Neural progenitor cell (in vitro differentiated cells): Measurements from ENCODE around the gene CCDC102B. TPM values are rescaled to one million over a fixed set of nuclear protein-coding genes. Genes with fewer than 3 reads are reported as not detected.

Experiments used
- DNase-seq: peaks from one replicate; pipeline ENCODE4 v3.0.0-alpha.2; 2016; ENCODE audit warnings: low spot score
- H2AFZ ChIP-seq: fragments of 200-600 bp; sonication (generic); replicated peaks from 2 replicates; pipeline ENCODE4 v1.6.1; 2016; ENCODE audit warnings: antibody characterized with exemption
- H3F3A ChIP-seq: fragments of 200-600 bp; sonication (generic); 2 replicates; pipeline ENCODE4 v1.6.1; 2016; ENCODE audit warnings: antibody characterized with exemption, low read depth
- H3K27ac ChIP-seq: fragments of 200-600 bp; sonication (generic); 2 replicates; pipeline ENCODE4 v1.5.1; 2016; ENCODE audit warnings: mild to moderate bottlenecking
- H3K27me3 ChIP-seq: fragments of 200-600 bp; sonication (generic); 2 replicates; pipeline ENCODE4 v1.6.1; 2016; ENCODE audit warnings: mild to moderate bottlenecking, moderate library complexity
- H3K36me3 ChIP-seq: fragments of 200-600 bp; sonication (generic); 2 replicates; pipeline ENCODE4 v1.5.1; 2016
- H3K4me1 ChIP-seq: fragments of 200-600 bp; sonication (generic); 2 replicates; pipeline ENCODE4 v1.6.1; 2016; ENCODE audit warnings: mixed run types
- H3K4me2 ChIP-seq: fragments of 200-600 bp; sonication (generic); 2 replicates; pipeline ENCODE4 v1.6.1; 2016
- H3K4me3 ChIP-seq: fragments of 200-600 bp; sonication (generic); 2 replicates; pipeline ENCODE4 v1.5.1; 2016
- H3K79me2 ChIP-seq: fragments of 200-600 bp; sonication (generic); 2 replicates; pipeline ENCODE4 v1.6.1; 2016; ENCODE audit warnings: low read depth
- H3K9ac ChIP-seq: fragments of 200-600 bp; sonication (generic); 2 replicates; pipeline ENCODE4 v1.6.1; 2016
- H3K9me3 ChIP-seq: fragments of 200-600 bp; sonication (generic); 2 replicates; pipeline ENCODE4 v1.5.1; 2016; ENCODE audit warnings: low read depth
- H4K20me1 ChIP-seq: fragments of 200-600 bp; sonication (generic); 2 replicates; pipeline ENCODE4 v1.6.1; 2016; ENCODE audit warnings: low read depth
- H3K27ac Mint-ChIP-seq: 3 replicates; pipeline ENCODE4 v1.8.0; 2021; ENCODE audit warnings: mixed read lengths
- H3K27me3 Mint-ChIP-seq: 2 replicates; pipeline ENCODE4 v1.8.0; 2022; ENCODE audit warnings: low read depth, mild to moderate bottlenecking, inconsistent platforms, moderate library complexity, mixed read lengths; ENCODE audit not compliant: insufficient read depth
- H3K36me3 Mint-ChIP-seq: 3 replicates; pipeline ENCODE4 v1.8.0; 2021; ENCODE audit warnings: mixed read lengths
- H3K4me1 Mint-ChIP-seq: 3 replicates; pipeline ENCODE4 v1.8.0; 2021; ENCODE audit warnings: mixed read lengths
- H3K4me3 Mint-ChIP-seq: 3 replicates; pipeline ENCODE4 v1.8.0; 2021; ENCODE audit warnings: mild to moderate bottlenecking, moderate library complexity, mixed read lengths
- H3K9me3 Mint-ChIP-seq: 3 replicates; pipeline ENCODE4 v1.8.0; 2020; ENCODE audit warnings: mixed read lengths
- EZH2 ChIP-seq: fragments of 200-600 bp; sonication (generic); IDR thresholded peaks from 2 replicates; pipeline ENCODE4 v1.6.1; 2017; ENCODE audit warnings: antibody characterized with exemption, mild to moderate bottlenecking, moderate library complexity
- EZH2phosphoT487 ChIP-seq: fragments of 200-600 bp; sonication (generic); IDR thresholded peaks from 2 replicates; pipeline ENCODE4 v1.6.1; 2017; ENCODE audit warnings: antibody characterized with exemption
- total RNA-seq: library from RNA; depleted of rRNA; stranded (reverse); fragments of >200 nt; gene quantifications from 2 replicates; pipeline ENCODE4 v1.2.3, GENCODE V29; 2015; ENCODE audit warnings: low replicate concordance
- TF ChIP-seq, protein P1 (sequence below): fragments of 200-600 bp; sonication (generic); IDR thresholded peaks from 2 replicates; pipeline ENCODE4 v1.5.1; 2017; ENCODE audit warnings: antibody characterized with exemption, mild to moderate bottlenecking

Gene CCDC102B
- total RNA-seq, 1 donor from 2014 or later, result 26.2 TPM

DNA sequence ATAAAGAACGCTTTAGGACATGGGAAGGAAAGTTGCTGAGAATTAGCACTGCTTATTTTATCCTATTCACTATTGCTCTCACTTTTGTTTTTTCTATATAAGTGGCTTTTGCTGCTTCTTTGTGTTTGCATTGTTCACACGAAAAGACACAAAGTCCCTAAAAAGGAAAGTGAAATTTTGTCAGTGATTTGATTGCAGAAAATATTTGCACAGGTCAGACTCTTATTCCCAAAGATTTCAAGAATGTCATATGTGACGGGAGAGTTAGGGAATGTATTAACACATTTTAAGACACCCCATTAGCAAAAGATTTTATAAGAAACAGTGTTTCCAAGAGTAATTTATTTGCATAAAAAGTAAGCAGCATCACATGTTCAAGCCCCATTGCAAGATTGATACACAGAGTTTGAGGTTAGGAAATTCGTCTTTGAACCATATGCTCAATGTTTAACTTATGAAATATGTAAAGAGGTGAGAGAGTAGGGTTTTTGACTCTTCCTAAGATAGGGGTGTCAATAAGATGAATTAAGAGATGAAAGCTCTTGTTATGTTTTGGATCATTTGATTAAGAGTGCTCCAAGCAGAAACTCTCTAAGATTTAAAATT is 57.0 kb downstream of the CCDC102B start:
- TF ChIP-seq, protein P1, sequence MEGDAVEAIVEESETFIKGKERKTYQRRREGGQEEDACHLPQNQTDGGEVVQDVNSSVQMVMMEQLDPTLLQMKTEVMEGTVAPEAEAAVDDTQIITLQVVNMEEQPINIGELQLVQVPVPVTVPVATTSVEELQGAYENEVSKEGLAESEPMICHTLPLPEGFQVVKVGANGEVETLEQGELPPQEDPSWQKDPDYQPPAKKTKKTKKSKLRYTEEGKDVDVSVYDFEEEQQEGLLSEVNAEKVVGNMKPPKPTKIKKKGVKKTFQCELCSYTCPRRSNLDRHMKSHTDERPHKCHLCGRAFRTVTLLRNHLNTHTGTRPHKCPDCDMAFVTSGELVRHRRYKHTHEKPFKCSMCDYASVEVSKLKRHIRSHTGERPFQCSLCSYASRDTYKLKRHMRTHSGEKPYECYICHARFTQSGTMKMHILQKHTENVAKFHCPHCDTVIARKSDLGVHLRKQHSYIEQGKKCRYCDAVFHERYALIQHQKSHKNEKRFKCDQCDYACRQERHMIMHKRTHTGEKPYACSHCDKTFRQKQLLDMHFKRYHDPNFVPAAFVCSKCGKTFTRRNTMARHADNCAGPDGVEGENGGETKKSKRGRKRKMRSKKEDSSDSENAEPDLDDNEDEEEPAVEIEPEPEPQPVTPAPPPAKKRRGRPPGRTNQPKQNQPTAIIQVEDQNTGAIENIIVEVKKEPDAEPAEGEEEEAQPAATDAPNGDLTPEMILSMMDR, result no peak
- TF ChIP-seq EZH2 (no peak), EZH2phosphoT487 (no peak)
- no peaks in the 10 kb centered on the region for H4K20me1 ChIP-seq
- Mint-ChIP-seq H3K27me3 (no peaks in the 10 kb centered on the region), H3K9me3 (no peaks in the 10 kb centered on the region), H3K27ac (no peak overlapping the region), H3K4me3 (no peak overlapping the region), H3K4me1 (no peaks in the 10 kb centered on the region), H3K36me3 (no peaks in the 10 kb centered on the region)
- no peaks in the 10 kb centered on the region for H3K27me3 ChIP-seq
- no peaks in the 10 kb centered on the region for H3F3A ChIP-seq
- H3K79me2 ChIP-seq, result no peaks in the 10 kb centered on the region
- no peak overlapping the region for H2AFZ ChIP-seq
- peak overlapping the region; percentile 37 for H3K27ac ChIP-seq
- no peaks in the 10 kb centered on the region for H3K9me3 ChIP-seq
- no peaks in the 10 kb centered on the region for H3K4me1 ChIP-seq
- no peaks in the 10 kb centered on the region for H3K36me3 ChIP-seq
- no peak for DNase-seq
- H3K4me2 ChIP-seq, result no peak overlapping the region
- H3K4me3 ChIP-seq, result no peak overlapping the region
- H3K9ac ChIP-seq, result no peak overlapping the region

DNA sequence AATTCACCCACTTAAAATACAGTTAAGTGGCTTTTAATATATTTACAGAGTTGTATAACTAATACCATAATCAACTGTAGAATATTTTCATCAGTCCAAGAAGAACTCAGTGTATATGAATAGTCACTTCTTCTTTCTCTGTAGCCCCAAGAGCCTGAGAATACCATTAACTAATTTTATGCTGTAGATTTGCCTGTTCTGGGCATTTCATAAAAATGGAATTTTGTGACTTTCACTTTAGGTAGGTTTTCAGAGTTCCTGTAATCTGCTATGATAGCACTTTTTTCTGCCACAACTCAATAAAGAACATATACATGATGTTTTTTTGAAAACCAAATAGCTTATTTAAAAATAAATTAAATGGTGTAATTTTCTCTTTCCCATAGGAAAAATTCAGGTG is 57.6 kb downstream of the CCDC102B start:
- H3K4me2 ChIP-seq, result no peak overlapping the region
- no peak overlapping the region for H3K9ac ChIP-seq
- Mint-ChIP-seq H3K27me3 (no peaks in the 10 kb centered on the region), H3K4me1 (no peaks in the 10 kb centered on the region), H3K36me3 (no peaks in the 10 kb centered on the region), H3K27ac (no peak overlapping the region), H3K4me3 (no peak overlapping the region), H3K9me3 (no peaks in the 10 kb centered on the region)
- no peaks in the 10 kb centered on the region for H3K79me2 ChIP-seq
- no peaks in the 10 kb centered on the region for H3K27me3 ChIP-seq
- DNase-seq, result no peak
- H3K4me1 ChIP-seq, result no peaks in the 10 kb centered on the region
- no peak for TF ChIP-seq EZH2phosphoT487
- TF ChIP-seq, protein P1, result no peak
- TF ChIP-seq EZH2, result no peak
- H2AFZ ChIP-seq, result no peak overlapping the region
- no peaks in the 10 kb centered on the region for H3K9me3 ChIP-seq
- no peak overlapping the region for H3K4me3 ChIP-seq
- H3F3A ChIP-seq, result no peaks in the 10 kb centered on the region
- no peaks in the 10 kb centered on the region for H4K20me1 ChIP-seq
- H3K27ac ChIP-seq, result no peak overlapping the region
- H3K36me3 ChIP-seq, result no peaks in the 10 kb centered on the region

DNA sequence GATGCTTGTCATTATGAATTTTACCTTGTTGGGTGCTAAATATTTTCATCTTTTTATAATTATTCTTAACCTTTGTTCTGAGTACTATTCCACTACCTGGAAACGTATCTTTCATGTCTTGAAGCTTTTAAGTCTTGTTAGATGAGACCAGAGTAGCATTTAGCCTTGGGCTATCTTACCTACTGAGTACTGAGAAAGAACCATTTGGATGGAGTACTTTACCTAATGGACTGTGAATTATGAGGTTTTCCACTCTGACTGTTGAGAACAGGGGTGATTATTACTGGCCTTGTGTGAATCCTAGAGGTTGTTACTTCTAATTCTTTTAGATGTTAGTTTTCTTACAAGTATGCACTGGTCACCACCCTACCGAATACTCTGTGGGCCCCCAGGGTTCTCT is 63.5 kb downstream of the CCDC102B start:
- Histone ChIP-seq H4K20me1 (no peaks in the 10 kb centered on the region), H3K9ac (no peak overlapping the region), H3K4me1 (no peaks in the 10 kb centered on the region), H3K79me2 (no peaks in the 10 kb centered on the region), H3K4me2 (no peak overlapping the region), H3K27ac (no peak overlapping the region), H2AFZ (no peak overlapping the region), H3K27me3 (no peaks in the 10 kb centered on the region), H3K36me3 (no peaks in the 10 kb centered on the region), H3K4me3 (no peak overlapping the region), H3K9me3 (no peaks in the 10 kb centered on the region), H3F3A (no peaks in the 10 kb centered on the region)
- Mint-ChIP-seq H3K4me3 (no peak overlapping the region), H3K9me3 (no peaks in the 10 kb centered on the region), H3K27ac (no peak overlapping the region), H3K36me3 (no peaks in the 10 kb centered on the region), H3K27me3 (no peaks in the 10 kb centered on the region), H3K4me1 (no peaks in the 10 kb centered on the region)
- DNase-seq, result no peak
- TF ChIP-seq EZH2 (no peak), EZH2phosphoT487 (no peak)

DNA sequence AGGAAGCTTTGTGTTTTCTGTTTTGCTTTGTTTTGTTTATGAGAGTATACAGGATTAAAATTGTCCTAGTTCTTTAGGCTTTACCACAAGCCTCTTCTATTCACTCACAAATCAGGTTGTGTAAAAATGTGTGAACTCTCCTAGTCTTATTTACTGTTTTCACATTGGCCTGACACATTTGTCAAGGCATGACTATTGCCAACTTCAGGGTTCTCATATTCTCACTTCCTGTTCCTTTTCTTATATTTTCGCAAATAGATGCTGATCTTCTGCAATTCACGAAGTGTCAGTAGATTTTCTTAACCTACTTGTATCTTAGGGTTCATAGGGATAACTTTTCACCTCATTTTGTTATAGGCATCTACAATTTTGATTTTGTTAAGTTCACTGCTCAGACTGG is 67.1 kb downstream of the CCDC102B start:
- H3K4me3 ChIP-seq, result no peak overlapping the region
- H3K36me3 Mint-ChIP-seq, result no peaks in the 10 kb centered on the region
- H3K4me1 Mint-ChIP-seq, result no peaks in the 10 kb centered on the region
- H3K36me3 ChIP-seq, result no peaks in the 10 kb centered on the region
- no peak overlapping the region for H2AFZ ChIP-seq
- no peak overlapping the region for H3K4me2 ChIP-seq
- no peak overlapping the region for H3K27ac ChIP-seq
- no peak overlapping the region for H3K27ac Mint-ChIP-seq
- H3K9ac ChIP-seq, result no peak overlapping the region
- no peaks in the 10 kb centered on the region for H3K79me2 ChIP-seq
- H3K4me1 ChIP-seq, result no peaks in the 10 kb centered on the region
- no peaks in the 10 kb centered on the region for H3F3A ChIP-seq
- H3K4me3 Mint-ChIP-seq, result no peak overlapping the region
- H3K9me3 Mint-ChIP-seq, result no peaks in the 10 kb centered on the region
- no peaks in the 10 kb centered on the region for H3K27me3 ChIP-seq
- no peaks in the 10 kb centered on the region for H4K20me1 ChIP-seq
- H3K9me3 ChIP-seq, result no peaks in the 10 kb centered on the region
- no peaks in the 10 kb centered on the region for H3K27me3 Mint-ChIP-seq
- TF ChIP-seq EZH2phosphoT487 (no peak), EZH2 (no peak)
- TF ChIP-seq, protein P1, result no peak
- no peak for DNase-seq
